HepG2 (cell line): ENCODE data around the gene TNXB. TPM values are rescaled to one million over a fixed set of nuclear protein-coding genes. Genes with fewer than 3 reads are reported as not detected.
A peak's percentile ranks its signal among the peaks of the same experiment; 100 is the strongest.

ENCODE experiments used
- AFF4 ChIP-seq: sonication (generic); formaldehyde crosslinking; IDR thresholded peaks from 2 replicates; pipeline ENCODE4 v1.4.0; 2020; ENCODE audit warnings: missing genetic modification reagents
- FOXJ3 ChIP-seq: sonication (generic); formaldehyde crosslinking; IDR thresholded peaks from 2 replicates; pipeline ENCODE4 v1.4.0; 2020; ENCODE audit warnings: missing genetic modification reagents, mild to moderate bottlenecking, borderline replicate concordance
- HES4 ChIP-seq: sonication (generic); formaldehyde crosslinking; IDR thresholded peaks from 2 replicates; pipeline ENCODE4 v1.9.0; 2021; ENCODE audit warnings: mild to moderate bottlenecking, missing genetic modification reagents, borderline replicate concordance
- MAFK ChIP-seq, 2 experiments: IDR thresholded peaks in 1 of 2; conservative IDR thresholded peaks in 1 of 2; 2 replicates each; pipeline ENCODE4 v1.6.1; 2011; ENCODE audit warnings: improper control_type of control experiment in 2 of 2, low read length in 2 of 2
- MLXIP ChIP-seq: sonication (generic); formaldehyde crosslinking; IDR thresholded peaks from 2 replicates; pipeline ENCODE4 v1.9.0; 2021; ENCODE audit warnings: missing genetic modification reagents, borderline replicate concordance
- MYPOP ChIP-seq: sonication (generic); formaldehyde crosslinking; IDR thresholded peaks from 2 replicates; pipeline ENCODE4 v1.8.1; 2023; ENCODE audit warnings: mild to moderate bottlenecking, moderate library complexity, missing genetic modification reagents
- MZF1 ChIP-seq: sonication (generic); formaldehyde crosslinking; IDR thresholded peaks from 2 replicates; pipeline ENCODE4 v1.8.1; 2023; ENCODE audit warnings: mild to moderate bottlenecking, missing genetic modification reagents, borderline replicate concordance
- NBN ChIP-seq: fragments of 450-650 bp; conservative IDR thresholded peaks from 2 replicates; pipeline ENCODE4 v1.6.1; 2017
- SOX5 ChIP-seq: IDR thresholded peaks from 2 replicates; pipeline ENCODE4 v1.6.1; 2016; ENCODE audit warnings: borderline replicate concordance
- SRF ChIP-seq: IDR thresholded peaks from 2 replicates; pipeline ENCODE4 v1.6.1; 2011; ENCODE audit warnings: mild to moderate bottlenecking, low read depth, low read length, moderate library complexity
- STAT5B ChIP-seq: sonication (generic); formaldehyde crosslinking; IDR thresholded peaks from 2 replicates; pipeline ENCODE4 v1.4.0; 2020; ENCODE audit warnings: missing genetic modification reagents
- ZBTB49 ChIP-seq: sonication (generic); formaldehyde crosslinking; IDR thresholded peaks from 2 replicates; pipeline ENCODE4 v1.4.0; 2020; ENCODE audit warnings: missing genetic modification reagents, borderline replicate concordance
- ZMAT3 ChIP-seq: sonication (generic); formaldehyde crosslinking; conservative IDR thresholded peaks from 2 replicates; pipeline ENCODE4 v1.7.0; 2021; ENCODE audit warnings: missing genetic modification reagents
- ZNF282 ChIP-seq: fragments of 450-650 bp; IDR thresholded peaks from 2 replicates; pipeline ENCODE4 v1.6.1; 2018; ENCODE audit not compliant: partially characterized antibody
- ZNF577 ChIP-seq: sonication (generic); formaldehyde crosslinking; IDR thresholded peaks from 2 replicates; pipeline ENCODE4 v1.4.0; 2020; ENCODE audit warnings: mild to moderate bottlenecking, low read depth, missing genetic modification reagents, borderline replicate concordance
- polyA plus RNA-seq, 8 experiments: library from polyadenylated mRNA; depleted of rRNA in 3 of 8; stranded (reverse) in 7 of 8; unstranded in 1 of 8; fragments of >200 nt; fragmentation: Illumina TruSeq in 4 of 8; extraction: Trizol in 4 of 8; gene quantifications; 2 replicates each; pipeline versions ENCODE4 v1.2.1 to v1.2.3, GENCODE V29; 2011 to 2016; ENCODE audit warnings: low read depth in 4 of 8, missing spikeins in 1 of 8, mixed read lengths in 1 of 8; ENCODE audit not compliant: insufficient read depth in 1 of 8
- total RNA-seq, 5 experiments: library from RNA; depleted of rRNA; stranded (reverse); fragments of >200 nt; fragmentation: Illumina TruSeq; extraction: Trizol; gene quantifications; 2 replicates each; pipeline ENCODE4 v1.2.3, GENCODE V29; 2016; ENCODE audit warnings: low read depth in 1 of 5

Gene TNXB
- total and polyA plus RNA-seq, 2 of the 13 experiments (the other 11 are each of a cell fraction or from before 2014, with no cell fraction given), result 1.6 to 2.7 TPM

GRCh38 chr6:32047855-32048766, 61.0 kb downstream of the TNXB start (continued):
- TF ChIP-seq ZBTB49 (CRISPR knock-in tag) (no peak), AFF4 (CRISPR knock-in tag) (no peak), ZMAT3 (CRISPR knock-in tag) (peak; percentile 85; the same call in 1 of the 2 replicates), MZF1 (CRISPR knock-in tag) (no peak), ZNF282 (no peak), MLXIP (CRISPR knock-in tag) (peak; percentile 46; the same call in 1 of the 2 replicates), HES4 (0 out of 2 replicates have a peak, but pooled peaks have one; percentile 77), FOXJ3 (peak; percentile 75; the same call in 1 of the 2 replicates), NBN (no peak), ZNF577 (CRISPR knock-in tag) (no peak), STAT5B (no peak), SOX5 (CRISPR knock-in tag) (no peak; the same call in 1 of the 2 replicates), MYPOP (CRISPR knock-in tag) (peak; percentile 75; the same call in 1 of the 2 replicates), MAFK (conservative IDR thresholded peaks at IDR 0.05 in 1 of 2, IDR thresholded peaks at IDR 0.05 in 1 of 2; ENCODE audit: low read length in 2 of 2) (no peak), SRF (no peak)
